CD4-positive, alpha-beta T cell (primary cell): ENCODE measurements around the gene BAZ1A. TPM values are rescaled to one million over a fixed set of nuclear protein-coding genes. Genes with fewer than 3 reads are reported as not detected.
"Not testable (repeated sequence)": the region's sequence is repeated elsewhere in the genome, so short reads cannot be mapped to it uniquely, and the experiment has no call there.

Experiments
- ATAC-seq: fragments of 200-7000 bp; cut with Tn5 transposase; one replicate; pipeline ENCODE4 v1.10.0; 2022; ENCODE audit warnings: mild to moderate bottlenecking; ENCODE audit not compliant: poor library complexity
- CTCF ChIA-PET: fragments of 350-600 bp; sonication (Branson Sonifier 250); formaldehyde crosslinking; loops from one replicate; lab custom pipeline; 2021; ENCODE audit warnings: antibody characterized with exemption, inconsistent platforms; lab: Charles Lee
- POLR2A ChIA-PET: fragments of 350-600 bp; sonication (Branson Sonifier 250); formaldehyde crosslinking; loops from one replicate; lab custom pipeline; 2021; ENCODE audit warnings: antibody characterized with exemption, inconsistent platforms; lab: Charles Lee
- DNase-seq, 14 experiments: peaks; one replicate each; pipeline ENCODE4 v3.0.0-alpha.2; 2013 to 2020; ENCODE audit warnings: mixed read lengths in 2 of 14
- H3K27ac ChIP-seq, 2 donors: one replicate each; pipeline versions ENCODE4 v1.5.1 to v1.7.0; 2013; ENCODE audit warnings: low read length in 2 of 2, low read depth in 1 of 2, mild to moderate bottlenecking in 1 of 2
- H3K27me3 ChIP-seq, 2 experiments: 1 replicate in 1 of 2; 2 replicates in 1 of 2; pipeline versions ENCODE4 v1.6.1 to v1.7.0; 2013; ENCODE audit warnings: low read length in 2 of 2, control low read depth in 1 of 2, mild to moderate bottlenecking in 1 of 2, moderate library complexity in 1 of 2; ENCODE audit not compliant: insufficient read depth in 2 of 2, control insufficient read depth in 1 of 2
- H3K36me3 ChIP-seq: one replicate; pipeline ENCODE4 v1.6.1; 2013; ENCODE audit warnings: low read length, control low read depth; ENCODE audit not compliant: insufficient read depth
- H3K4me1 ChIP-seq: one replicate; pipeline ENCODE4 v1.6.1; 2013; ENCODE audit warnings: low read length, control low read depth; ENCODE audit not compliant: insufficient read depth
- H3K4me3 ChIP-seq: one replicate; pipeline ENCODE4 v1.5.1; 2013; ENCODE audit warnings: mild to moderate bottlenecking, low read length, moderate library complexity
- H3K9me3 ChIP-seq, 2 experiments: 1 replicate in 1 of 2; 2 replicates in 1 of 2; pipeline versions ENCODE4 v1.6.1 to v1.7.0; 2013; ENCODE audit warnings: low read length in 2 of 2, mild to moderate bottlenecking in 2 of 2, control low read depth in 1 of 2, moderate library complexity in 1 of 2; ENCODE audit not compliant: control insufficient read depth in 1 of 2, insufficient read depth in 1 of 2
- H3K27ac Mint-ChIP-seq: one replicate; pipeline ENCODE4 v1.8.0; 2020; ENCODE audit warnings: mixed read lengths
- H3K27me3 Mint-ChIP-seq: one replicate; pipeline ENCODE4 v1.8.0; 2021; ENCODE audit warnings: mixed read lengths
- H3K36me3 Mint-ChIP-seq: one replicate; pipeline ENCODE4 v1.8.0; 2021; ENCODE audit warnings: low read depth, mixed read lengths
- H3K4me1 Mint-ChIP-seq: one replicate; pipeline ENCODE4 v1.8.0; 2021; ENCODE audit warnings: low read depth, mixed read lengths
- H3K4me3 Mint-ChIP-seq: one replicate; pipeline ENCODE4 v1.8.0; 2020; ENCODE audit warnings: mild to moderate bottlenecking, mixed read lengths
- H3K9me3 Mint-ChIP-seq: one replicate; pipeline ENCODE4 v1.8.0; 2020; ENCODE audit warnings: mixed read lengths
- CTCF ChIP-seq: fragments of 200-600 bp; IDR thresholded peaks from one replicate; pipeline ENCODE4 v1.8.0; 2022; ENCODE audit warnings: antibody characterized with exemption, mild to moderate bottlenecking
- intact Hi-C, 2 experiments: fragments of 100-400 bp; cut with DNase I in 1 of 2; cut with micrococcal nuclease in 1 of 2; formaldehyde crosslinking; loops; one replicate each; pipeline versions ENCODE4 v1.15.1 to v1.9.0; 2023 to 2025; cut with DNase I, micrococcal nuclease
- total RNA-seq, 174 experiments: library from RNA in 2 of 174; stranded (reverse) in 2 of 174; gene quantifications; one replicate each; pipeline ENCODE4 v1.2.3 and lab custom pipeline; 2021 to 2026

Gene BAZ1A
- total RNA-seq, 2 experiments from 2014 or later, result 46.5 to 52.3 TPM

- no peak for TF ChIP-seq CTCF
- no peaks in the 10 kb centered on the region for H3K27me3 Mint-ChIP-seq
- H3K4me1 ChIP-seq, result peaks cover 20% of the 10 kb centered on the region
- H3K4me3 Mint-ChIP-seq, result no peak overlapping the region
- intact Hi-C loops, result no loop called here
- no peaks in the 10 kb centered on the region for H3K27me3 ChIP-seq
- ChIA-PET POLR2A (interaction anchor here (1.3 kb wide), 1 partner anchor 133 kb away, joined by 7 read pairs; the partner anchor contains the start of gene BAZ1A), CTCF (no interaction called here)
- H3K4me3 ChIP-seq, result no peak overlapping the region
- H3K27ac ChIP-seq, result no peak overlapping the region
- ATAC-seq (peak; percentile 32), DNase-seq (peak in 3 of 14 experiments; percentile 36 to 71 (median 41))
- H3K27ac Mint-ChIP-seq, result peak overlapping the region; percentile 9
- H3K36me3 Mint-ChIP-seq, result no peaks in the 10 kb centered on the region
- no peaks in the 10 kb centered on the region for H3K9me3 ChIP-seq
- no peaks in the 10 kb centered on the region for H3K9me3 Mint-ChIP-seq
- no peaks in the 10 kb centered on the region for H3K36me3 ChIP-seq
- H3K4me1 Mint-ChIP-seq, result peaks cover 16% of the 10 kb centered on the region
Measured at GRCh38 chr14:34741840-34742239, 133.3 kb downstream of the BAZ1A start.

- H3K27me3 Mint-ChIP-seq, CTCF ChIA-PET, H3K36me3 Mint-ChIP-seq, H3K4me3 ChIP-seq, intact Hi-C loops, H3K4me3 Mint-ChIP-seq, H3K27ac Mint-ChIP-seq, H3K9me3 Mint-ChIP-seq, H3K27me3 ChIP-seq, H3K36me3 ChIP-seq, POLR2A ChIA-PET, H3K9me3 ChIP-seq, ATAC-seq, DNase-seq, H3K27ac ChIP-seq: not testable (repeated sequence)
- H3K4me1 ChIP-seq, result peaks cover 20% of the 10 kb centered on the region
- H3K4me1 Mint-ChIP-seq, result peaks cover 16% of the 10 kb centered on the region
Measured at GRCh38 chr14:34740139-34740538, 135.0 kb downstream of the BAZ1A start.

- intact Hi-C loops, H3K27me3 Mint-ChIP-seq, H3K27me3 ChIP-seq, CTCF ChIA-PET, POLR2A ChIA-PET, H3K27ac Mint-ChIP-seq, H3K9me3 ChIP-seq, ATAC-seq, DNase-seq, H3K4me3 Mint-ChIP-seq, H3K9me3 Mint-ChIP-seq, H3K36me3 Mint-ChIP-seq, H3K4me1 Mint-ChIP-seq, H3K4me3 ChIP-seq, H3K36me3 ChIP-seq, H3K27ac ChIP-seq: not testable (repeated sequence)
- H3K4me1 ChIP-seq, result peaks cover 10% of the 10 kb centered on the region
Measured at GRCh38 chr14:34737079-34737478, 138.1 kb downstream of the BAZ1A start.

GRCh38 chr14:34733245-34733644 lies 141.9 kb downstream of the BAZ1A start:
- H3K4me1 Mint-ChIP-seq, result no peaks in the 10 kb centered on the region
- intact Hi-C loops, result no loop called here
- H3K27ac Mint-ChIP-seq, result no peak overlapping the region
- ATAC-seq (no peak), DNase-seq (no peak)
- Histone ChIP-seq H3K36me3 (no peaks in the 10 kb centered on the region), H3K4me1 (no peaks in the 10 kb centered on the region), H3K9me3 (no peaks in the 10 kb centered on the region), H3K4me3 (no peak overlapping the region), H3K27ac (no peak overlapping the region), H3K27me3 (no peaks in the 10 kb centered on the region)
- no peaks in the 10 kb centered on the region for H3K36me3 Mint-ChIP-seq
- H3K9me3 Mint-ChIP-seq, result no peaks in the 10 kb centered on the region
- no peak for TF ChIP-seq CTCF
- CTCF ChIA-PET, result interaction anchor here (1.3 kb wide), 2 partner anchors 10 to 60 kb away, joined by 3 to 5 read pairs; no protein-coding TSS in a partner anchor
- no peaks in the 10 kb centered on the region for H3K27me3 Mint-ChIP-seq
- POLR2A ChIA-PET, result interaction anchor here (0.6 kb wide), 1 partner anchor 63 kb away, joined by 5 read pairs; no protein-coding TSS in a partner anchor
- no peak overlapping the region for H3K4me3 Mint-ChIP-seq
